Measurements from ENCODE around the gene KPTN. TPM values are rescaled to one million over a fixed set of nuclear protein-coding genes. Genes with fewer than 3 reads are reported as not detected.
"Not testable (repeated sequence)": the region's sequence is repeated elsewhere in the genome, so short reads cannot be mapped to it uniquely, and the experiment has no call there.

Gene KPTN
- polyA plus RNA-seq, 1 donor (not counting 4 experiments of a cell fraction or from before 2014, with no cell fraction given): 7.3 TPM

DNA sequence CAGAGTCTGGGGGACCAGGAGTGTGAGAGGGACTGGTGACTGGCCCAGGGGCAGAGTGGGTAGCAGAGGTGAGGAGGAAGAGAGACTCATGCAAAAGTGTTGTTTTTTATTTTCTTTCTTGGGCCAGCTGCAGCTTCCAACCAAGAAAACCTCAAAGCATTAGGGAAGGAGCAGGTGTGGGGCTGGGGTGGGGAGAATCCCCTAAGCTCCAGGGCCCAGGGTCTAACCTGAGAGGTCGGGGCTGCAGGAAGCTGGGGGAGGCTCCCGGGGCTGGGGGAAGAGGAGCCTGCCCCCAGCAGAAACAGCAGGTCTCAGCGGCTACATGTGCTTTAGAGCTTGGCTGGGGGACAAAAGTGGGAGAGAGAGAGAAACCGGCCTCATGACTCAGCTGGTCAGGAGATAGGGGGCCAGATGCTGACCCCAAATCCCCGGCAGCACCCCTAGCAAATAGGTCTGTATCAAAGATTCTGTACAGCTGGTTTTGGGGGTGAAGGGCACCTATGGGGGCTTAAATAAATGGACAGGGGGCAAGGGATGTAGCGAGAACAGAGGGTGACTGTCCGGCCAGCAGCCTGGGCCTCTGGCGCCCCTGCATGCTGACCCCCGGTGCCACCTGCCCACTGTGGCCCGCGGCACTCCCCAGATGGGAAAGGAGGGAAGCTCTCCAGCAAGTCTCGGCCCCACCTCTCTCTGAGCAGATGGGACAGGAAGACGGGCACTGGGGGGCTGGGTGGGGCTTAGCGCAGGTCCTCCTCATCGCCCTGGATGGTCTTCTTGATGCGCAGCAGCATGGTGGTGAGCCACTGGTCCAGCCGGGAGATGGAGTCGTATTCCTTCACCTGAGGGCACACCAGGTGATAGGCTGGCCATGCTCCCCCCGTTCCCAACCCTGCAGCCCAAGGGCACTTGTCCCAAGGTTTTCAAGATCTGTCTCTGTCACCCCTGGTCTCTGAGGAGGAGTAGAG lies 3.8 kb upstream of the KPTN start:
- dilution Hi-C loops (cut with MboI; ENCODE audit: extremely low pct_ligation_motif_present, low sequenced_read_pairs): no loop called here
- no peak for DNase-seq (ENCODE audit: low read depth, low spot score)

DNA sequence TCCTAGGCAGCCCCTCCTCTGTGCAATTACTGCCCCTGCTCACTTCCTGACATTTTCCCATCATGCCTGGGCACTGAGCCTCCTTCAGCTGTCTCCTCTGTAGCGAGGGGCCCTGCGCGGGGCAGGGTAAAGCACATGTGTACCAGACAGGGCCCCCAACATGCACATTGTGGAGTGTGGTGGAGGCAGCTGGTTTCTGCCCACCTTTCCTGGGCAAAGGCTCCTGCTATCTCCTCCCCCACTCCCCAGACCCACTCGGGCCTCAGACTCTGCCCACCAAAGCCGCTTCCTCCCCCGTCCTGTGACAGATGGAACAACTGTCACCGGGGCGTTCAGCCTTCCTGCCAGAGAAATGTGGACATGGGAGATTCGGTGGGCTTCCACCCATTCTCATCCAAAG lies 2.9 kb upstream of the KPTN start:
- FAIRE-seq: no peak
- Histone ChIP-seq H3K4me1 (ENCODE audit: control insufficient read depth, extremely low read depth, insufficient read depth, low read length) (peaks cover 13% of the 10 kb centered on the region), H3K27me3 (ENCODE audit: control insufficient read depth, extremely low read depth, insufficient read depth, low read length) (no peaks in the 10 kb centered on the region), H3K4me2 (ENCODE audit: control insufficient read depth, extremely low read depth, insufficient read depth, low read depth, low read length) (no peak overlapping the region), H3K36me3 (ENCODE audit: control insufficient read depth in 2 of 2, extremely low read depth in 1 of 2, insufficient read depth in 2 of 2, low read length in 2 of 2) (peaks cover 21 to 29% of the 10 kb centered on the region in 2 experiments), H3K4me3 (ENCODE audit: control insufficient read depth in 2 of 3, extremely low read depth in 1 of 3, insufficient read depth in 2 of 3, low read depth in 1 of 3, low read length in 3 of 3) (no peak overlapping the region), H3K9me1 (ENCODE audit: control insufficient read depth, extremely low read depth, insufficient read depth, low read length) (no peaks in the 10 kb centered on the region), H3K27ac (ENCODE audit: control insufficient read depth, insufficient read depth, low read length) (no peak overlapping the region), H3K9me3 (ENCODE audit: control insufficient read depth, low read depth, low read length) (no peaks in the 10 kb centered on the region), H3K9ac (ENCODE audit: control insufficient read depth, extremely low read depth, insufficient read depth, low read length) (no peak overlapping the region), H3K79me2 (ENCODE audit: control insufficient read depth, insufficient read depth, low read length) (no peaks in the 10 kb centered on the region), H4K20me1 (ENCODE audit: control insufficient read depth, extremely low read depth, insufficient read depth, low read length) (no peaks in the 10 kb centered on the region), H2AFZ (ENCODE audit: control insufficient read depth, low read length) (no peak overlapping the region)
- dilution Hi-C loops (cut with MboI; ENCODE audit: extremely low pct_ligation_motif_present, low sequenced_read_pairs): no loop called here
- TF ChIP-seq, protein P1, sequence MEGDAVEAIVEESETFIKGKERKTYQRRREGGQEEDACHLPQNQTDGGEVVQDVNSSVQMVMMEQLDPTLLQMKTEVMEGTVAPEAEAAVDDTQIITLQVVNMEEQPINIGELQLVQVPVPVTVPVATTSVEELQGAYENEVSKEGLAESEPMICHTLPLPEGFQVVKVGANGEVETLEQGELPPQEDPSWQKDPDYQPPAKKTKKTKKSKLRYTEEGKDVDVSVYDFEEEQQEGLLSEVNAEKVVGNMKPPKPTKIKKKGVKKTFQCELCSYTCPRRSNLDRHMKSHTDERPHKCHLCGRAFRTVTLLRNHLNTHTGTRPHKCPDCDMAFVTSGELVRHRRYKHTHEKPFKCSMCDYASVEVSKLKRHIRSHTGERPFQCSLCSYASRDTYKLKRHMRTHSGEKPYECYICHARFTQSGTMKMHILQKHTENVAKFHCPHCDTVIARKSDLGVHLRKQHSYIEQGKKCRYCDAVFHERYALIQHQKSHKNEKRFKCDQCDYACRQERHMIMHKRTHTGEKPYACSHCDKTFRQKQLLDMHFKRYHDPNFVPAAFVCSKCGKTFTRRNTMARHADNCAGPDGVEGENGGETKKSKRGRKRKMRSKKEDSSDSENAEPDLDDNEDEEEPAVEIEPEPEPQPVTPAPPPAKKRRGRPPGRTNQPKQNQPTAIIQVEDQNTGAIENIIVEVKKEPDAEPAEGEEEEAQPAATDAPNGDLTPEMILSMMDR (optimal IDR thresholded peaks at IDR 0.05 in 1 of 3, IDR thresholded peaks at IDR 0.05 in 1 of 3, conservative IDR thresholded peaks at IDR 0.05 in 1 of 3; ENCODE audit: extremely low read depth in 1 of 3, insufficient read depth in 2 of 3, low read length in 3 of 3): no peak
- TF ChIP-seq EZH2 (IDR thresholded peaks at IDR 0.05; ENCODE audit: low read length): no peak
- DNase-seq (ENCODE audit: low read depth, low spot score): no peak

More for the DNA sequence above, 3.8 kb upstream of the KPTN start:
- peaks cover 21 to 33% of the 10 kb centered on the region in 2 experiments for H3K36me3 ChIP-seq (ENCODE audit: control insufficient read depth in 2 of 2, extremely low read depth in 1 of 2, insufficient read depth in 2 of 2, low read length in 2 of 2)
- TF ChIP-seq, protein P1 (optimal IDR thresholded peaks at IDR 0.05 in 1 of 3, IDR thresholded peaks at IDR 0.05 in 1 of 3, conservative IDR thresholded peaks at IDR 0.05 in 1 of 3; ENCODE audit: extremely low read depth in 1 of 3, insufficient read depth in 2 of 3, low read length in 3 of 3): no peak
- no peak for TF ChIP-seq EZH2 (IDR thresholded peaks at IDR 0.05; ENCODE audit: low read length)
- H3K27me3 ChIP-seq (ENCODE audit: control insufficient read depth, extremely low read depth, insufficient read depth, low read length): no peaks in the 10 kb centered on the region
- FAIRE-seq: no peak
- no peak overlapping the region for H3K4me2 ChIP-seq (ENCODE audit: control insufficient read depth, extremely low read depth, insufficient read depth, low read depth, low read length)
- H3K4me1 ChIP-seq (ENCODE audit: control insufficient read depth, extremely low read depth, insufficient read depth, low read length): peaks cover 13% of the 10 kb centered on the region
- no peaks in the 10 kb centered on the region for H4K20me1 ChIP-seq (ENCODE audit: control insufficient read depth, extremely low read depth, insufficient read depth, low read length)
- no peaks in the 10 kb centered on the region for H3K79me2 ChIP-seq (ENCODE audit: control insufficient read depth, insufficient read depth, low read length)
- H2AFZ ChIP-seq (ENCODE audit: control insufficient read depth, low read length): no peak overlapping the region
- H3K27ac ChIP-seq (ENCODE audit: control insufficient read depth, insufficient read depth, low read length): no peak overlapping the region
- no peak overlapping the region for H3K9ac ChIP-seq (ENCODE audit: control insufficient read depth, extremely low read depth, insufficient read depth, low read length)
- no peak overlapping the region for H3K4me3 ChIP-seq (ENCODE audit: control insufficient read depth in 2 of 3, extremely low read depth in 1 of 3, insufficient read depth in 2 of 3, low read depth in 1 of 3, low read length in 3 of 3)
- no peaks in the 10 kb centered on the region for H3K9me3 ChIP-seq (ENCODE audit: control insufficient read depth, low read depth, low read length)
- H3K9me1 ChIP-seq (ENCODE audit: control insufficient read depth, extremely low read depth, insufficient read depth, low read length): no peaks in the 10 kb centered on the region

DNA sequence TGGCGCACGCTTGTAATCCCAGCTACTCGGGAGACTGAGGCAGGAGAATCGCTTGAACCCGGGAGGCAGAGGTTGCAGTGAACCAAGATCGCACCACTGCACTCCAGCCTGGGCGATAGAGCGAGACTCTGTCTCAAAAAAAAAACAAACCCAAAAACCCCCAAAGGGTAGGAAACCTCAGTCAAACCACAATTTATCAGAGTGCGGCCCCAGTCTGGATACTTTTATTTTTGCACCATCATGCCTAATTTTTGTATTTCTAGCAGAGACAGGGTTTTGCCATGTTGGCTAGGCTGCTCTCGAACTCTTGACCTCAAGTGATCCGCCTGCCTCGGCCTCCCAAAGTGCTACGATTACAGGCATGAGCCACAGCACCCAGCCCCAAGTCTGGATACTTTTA lies 2.2 kb upstream of the KPTN start:
- H3K9me3 ChIP-seq (ENCODE audit: control insufficient read depth, low read depth, low read length); H2AFZ ChIP-seq (ENCODE audit: control insufficient read depth, low read length); H3K79me2 ChIP-seq (ENCODE audit: control insufficient read depth, insufficient read depth, low read length); H3K27ac ChIP-seq (ENCODE audit: control insufficient read depth, insufficient read depth, low read length); H3K4me2 ChIP-seq (ENCODE audit: control insufficient read depth, extremely low read depth, insufficient read depth, low read depth, low read length); H3K27me3 ChIP-seq (ENCODE audit: control insufficient read depth, extremely low read depth, insufficient read depth, low read length); dilution Hi-C loops (cut with MboI; ENCODE audit: extremely low pct_ligation_motif_present, low sequenced_read_pairs); FAIRE-seq; DNase-seq (ENCODE audit: low read depth, low spot score); H4K20me1 ChIP-seq (ENCODE audit: control insufficient read depth, extremely low read depth, insufficient read depth, low read length); H3K9ac ChIP-seq (ENCODE audit: control insufficient read depth, extremely low read depth, insufficient read depth, low read length); H3K9me1 ChIP-seq (ENCODE audit: control insufficient read depth, extremely low read depth, insufficient read depth, low read length); H3K4me3 ChIP-seq (ENCODE audit: control insufficient read depth in 2 of 3, extremely low read depth in 1 of 3, insufficient read depth in 2 of 3, low read depth in 1 of 3, low read length in 3 of 3): not testable (repeated sequence)
- peaks cover 13% of the 10 kb centered on the region for H3K4me1 ChIP-seq (ENCODE audit: control insufficient read depth, extremely low read depth, insufficient read depth, low read length)
- peaks cover 17 to 24% of the 10 kb centered on the region in 2 experiments for H3K36me3 ChIP-seq (ENCODE audit: control insufficient read depth in 2 of 2, extremely low read depth in 1 of 2, insufficient read depth in 2 of 2, low read length in 2 of 2)
